ENCODE data around the gene DYNC2LI1.

- TF ChIP-seq EP300 (IDR thresholded peaks at IDR 0.05): no peak
- TF ChIP-seq CTCF (IDR thresholded peaks at IDR 0.05): no peak
- TF ChIP-seq POLR2AphosphoS5 (IDR thresholded peaks at IDR 0.05): no peak
- no peak for TF ChIP-seq POLR2A (IDR thresholded peaks at IDR 0.05)
Measured at GRCh38 chr2:43791035-43791765, 17.4 kb downstream of the DYNC2LI1 start.

All from stomach (tissue), 4 donors.